ENCODE measurements around the gene CCL23.

Gene CCL23

DNA sequence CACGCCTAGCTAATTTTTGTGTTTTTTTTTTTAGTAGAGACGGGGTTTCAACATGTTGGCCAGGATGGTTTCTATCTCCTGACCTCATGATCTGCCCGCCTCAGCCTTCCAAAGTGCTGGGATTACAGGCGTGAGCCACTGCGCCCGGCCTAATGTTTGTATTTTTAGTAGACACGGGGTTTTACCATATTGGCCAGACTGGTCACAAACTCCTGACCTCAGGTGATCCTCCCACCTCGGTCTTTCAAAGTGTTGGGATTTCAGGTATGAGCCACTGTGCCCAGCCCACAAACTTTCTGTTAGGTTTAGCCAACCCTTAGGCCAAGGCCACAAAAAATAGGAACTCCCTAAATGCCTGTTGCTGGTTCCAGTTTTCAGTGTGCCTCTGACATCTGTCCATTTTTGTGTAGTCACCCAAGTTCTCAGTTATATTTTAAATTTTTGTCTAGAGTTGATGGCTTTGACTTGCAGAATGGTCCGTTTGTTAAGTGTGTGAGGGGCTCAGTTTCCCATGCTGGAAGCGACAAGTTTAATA is 49.2 kb downstream of the CCL23 start:
- DNase-seq, result no peak

DNA sequence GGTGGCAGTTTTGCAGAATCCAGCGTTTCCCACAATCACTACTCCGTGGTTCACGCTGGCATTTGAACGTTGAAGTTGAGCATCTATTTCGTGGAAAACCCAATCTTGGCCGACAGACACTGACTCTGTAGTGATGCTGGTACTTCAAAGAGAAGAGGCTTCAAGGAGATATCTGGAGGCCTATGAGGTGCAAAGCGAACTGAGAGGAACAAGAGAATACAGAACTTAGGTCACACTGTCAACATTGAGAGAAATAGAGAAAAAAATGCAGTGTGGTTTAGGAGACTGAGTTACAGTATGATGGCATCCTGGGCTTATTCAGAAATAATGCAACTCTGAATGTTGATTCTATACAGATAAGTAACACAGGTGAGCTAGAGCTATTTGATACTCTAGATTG is 52.5 kb downstream of the CCL23 start:
- DNase-seq, result no peak

DNA sequence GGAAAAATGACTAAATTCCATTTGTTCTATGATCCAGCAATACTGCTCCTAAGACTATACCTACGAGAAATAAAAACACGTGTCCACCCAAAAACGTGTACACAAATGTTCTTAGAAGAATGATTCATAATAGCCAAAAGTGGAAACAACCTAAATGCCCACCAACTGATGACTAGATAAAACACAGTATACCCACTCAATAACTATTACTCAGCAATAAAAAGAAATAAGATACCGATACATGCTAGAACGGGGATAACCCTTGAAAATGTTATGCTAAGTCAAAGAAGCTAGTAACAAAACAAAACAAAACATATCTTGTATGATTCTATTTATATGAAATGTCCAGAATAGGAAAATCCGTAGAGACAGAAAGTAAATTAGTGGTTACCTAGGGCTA is 54.1 kb downstream of the CCL23 start:
- no peak for DNase-seq
